ENCODE results near the gene MAP3K9. TPM values are rescaled to one million over a fixed set of nuclear protein-coding genes. Genes with fewer than 3 reads are reported as not detected.
A peak's percentile ranks its signal among the peaks of the same experiment; 100 is the strongest.
"Not testable (repeated sequence)": the region's sequence is repeated elsewhere in the genome, so short reads cannot be mapped to it uniquely, and the experiment has no call there.

MAP3K9 gene
- total and polyA plus RNA-seq, 9 donors: 0.10 to 0.46 (median 0.20) TPM

GRCh38 chr14:70703621-70704168, 105.6 kb downstream of the MAP3K9 start:
- not testable (repeated sequence) for H3K4me1 ChIP-seq (ENCODE audit: control insufficient read depth, insufficient read depth, low read length); H3K4me3 ChIP-seq (ENCODE audit: low read length); H3K27ac ChIP-seq (ENCODE audit: low read length); H3K27me3 ChIP-seq (ENCODE audit: control insufficient read depth, insufficient read depth, low read length); DNase-seq; H3K9me3 ChIP-seq (replicated peaks; ENCODE audit: control insufficient read depth, low read depth, low read length); H3K36me3 ChIP-seq (ENCODE audit: control insufficient read depth, insufficient read depth, low read length)
- 100% methylated on average over 1 of the region's 1 CpG for WGBS (ENCODE audit: insufficient coverage)

GRCh38 chr14:70702161-70702560, 107.2 kb downstream of the MAP3K9 start:
- H3K4me3 ChIP-seq (ENCODE audit: low read length): no peak overlapping the region
- 71% methylated on average over 3 of the region's 3 CpGs for WGBS (ENCODE audit: insufficient coverage)
- no peaks in the 10 kb centered on the region for H3K36me3 ChIP-seq (ENCODE audit: control insufficient read depth, insufficient read depth, low read length)
- no peaks in the 10 kb centered on the region for H3K4me1 ChIP-seq (ENCODE audit: control insufficient read depth, insufficient read depth, low read length)
- DNase-seq: no peak
- no peaks in the 10 kb centered on the region for H3K9me3 ChIP-seq (replicated peaks; ENCODE audit: control insufficient read depth, low read depth, low read length)
- no peak overlapping the region for H3K27ac ChIP-seq (ENCODE audit: low read length)
- no peaks in the 10 kb centered on the region for H3K27me3 ChIP-seq (ENCODE audit: control insufficient read depth, insufficient read depth, low read length)

- no peaks in the 10 kb centered on the region for H3K36me3 ChIP-seq (ENCODE audit: control insufficient read depth, insufficient read depth, low read length)
- no peaks in the 10 kb centered on the region for H3K27me3 ChIP-seq (ENCODE audit: control insufficient read depth, insufficient read depth, low read length)
- no peak overlapping the region for H3K4me3 ChIP-seq (ENCODE audit: low read length)
- no peak for DNase-seq
- H3K4me1 ChIP-seq (ENCODE audit: control insufficient read depth, insufficient read depth, low read length): no peaks in the 10 kb centered on the region
- no peaks in the 10 kb centered on the region for H3K9me3 ChIP-seq (replicated peaks; ENCODE audit: control insufficient read depth, low read depth, low read length)
- H3K27ac ChIP-seq (ENCODE audit: low read length): no peak overlapping the region
These were observed 107.7 kb downstream of the MAP3K9 start for GRCh38 chr14:70701610-70702009.

GRCh38 chr14:70700955-70701585, 108.2 kb downstream of the MAP3K9 start:
- 68% methylated on average over 3 of the region's 4 CpGs for WGBS (ENCODE audit: insufficient coverage)
- no peaks in the 10 kb centered on the region for H3K9me3 ChIP-seq (replicated peaks; ENCODE audit: control insufficient read depth, low read depth, low read length)
- no peak overlapping the region for H3K27ac ChIP-seq (ENCODE audit: low read length)
- no peaks in the 10 kb centered on the region for H3K4me1 ChIP-seq (ENCODE audit: control insufficient read depth, insufficient read depth, low read length)
- peak; percentile 4 for DNase-seq
- H3K36me3 ChIP-seq (ENCODE audit: control insufficient read depth, insufficient read depth, low read length): no peaks in the 10 kb centered on the region
- H3K27me3 ChIP-seq (ENCODE audit: control insufficient read depth, insufficient read depth, low read length): no peaks in the 10 kb centered on the region
- no peak overlapping the region for H3K4me3 ChIP-seq (ENCODE audit: low read length)

- no peak for DNase-seq
- WGBS (ENCODE audit: insufficient coverage): 64% methylated on average over 4 of the region's 5 CpGs
- H3K9me3 ChIP-seq (replicated peaks; ENCODE audit: control insufficient read depth, low read depth, low read length): no peaks in the 10 kb centered on the region
- H3K36me3 ChIP-seq (ENCODE audit: control insufficient read depth, insufficient read depth, low read length): no peaks in the 10 kb centered on the region
- no peak overlapping the region for H3K4me3 ChIP-seq (ENCODE audit: low read length)
- no peaks in the 10 kb centered on the region for H3K4me1 ChIP-seq (ENCODE audit: control insufficient read depth, insufficient read depth, low read length)
- no peak overlapping the region for H3K27ac ChIP-seq (ENCODE audit: low read length)
- no peaks in the 10 kb centered on the region for H3K27me3 ChIP-seq (ENCODE audit: control insufficient read depth, insufficient read depth, low read length)
These were observed 109.7 kb downstream of the MAP3K9 start for GRCh38 chr14:70699646-70700045.

- Histone ChIP-seq H3K27ac (ENCODE audit: low read length) (no peak overlapping the region), H3K9me3 (replicated peaks; ENCODE audit: control insufficient read depth, low read depth, low read length) (no peaks in the 10 kb centered on the region), H3K36me3 (ENCODE audit: control insufficient read depth, insufficient read depth, low read length) (no peaks in the 10 kb centered on the region), H3K4me3 (ENCODE audit: low read length) (no peak overlapping the region), H3K27me3 (ENCODE audit: control insufficient read depth, insufficient read depth, low read length) (no peaks in the 10 kb centered on the region), H3K4me1 (ENCODE audit: control insufficient read depth, insufficient read depth, low read length) (no peaks in the 10 kb centered on the region)
- 81% methylated on average over 3 of the region's 3 CpGs for WGBS (ENCODE audit: insufficient coverage)
- DNase-seq: peak; percentile 27
These were observed 111.0 kb downstream of the MAP3K9 start for GRCh38 chr14:70698288-70698687.

- Histone ChIP-seq H3K27me3 (ENCODE audit: control insufficient read depth, insufficient read depth, low read length) (no peaks in the 10 kb centered on the region), H3K4me3 (ENCODE audit: low read length) (no peak overlapping the region), H3K9me3 (replicated peaks; ENCODE audit: control insufficient read depth, low read depth, low read length) (no peaks in the 10 kb centered on the region), H3K27ac (ENCODE audit: low read length) (no peak overlapping the region), H3K4me1 (ENCODE audit: control insufficient read depth, insufficient read depth, low read length) (no peaks in the 10 kb centered on the region), H3K36me3 (ENCODE audit: control insufficient read depth, insufficient read depth, low read length) (no peaks in the 10 kb centered on the region)
- DNase-seq: no peak
- 73% methylated on average over 1 of the region's 2 CpGs for WGBS (ENCODE audit: insufficient coverage)
These were observed 111.6 kb downstream of the MAP3K9 start for GRCh38 chr14:70697701-70698100.

- Histone ChIP-seq H3K4me1 (ENCODE audit: control insufficient read depth, insufficient read depth, low read length) (no peaks in the 10 kb centered on the region), H3K27me3 (ENCODE audit: control insufficient read depth, insufficient read depth, low read length) (no peaks in the 10 kb centered on the region), H3K27ac (ENCODE audit: low read length) (no peak overlapping the region), H3K4me3 (ENCODE audit: low read length) (no peak overlapping the region), H3K9me3 (replicated peaks; ENCODE audit: control insufficient read depth, low read depth, low read length) (no peaks in the 10 kb centered on the region), H3K36me3 (ENCODE audit: control insufficient read depth, insufficient read depth, low read length) (no peaks in the 10 kb centered on the region)
- DNase-seq: no peak
- WGBS (ENCODE audit: insufficient coverage): no CpG with 5 or more reads among the region's 2 CpGs
These were observed 113.3 kb downstream of the MAP3K9 start for GRCh38 chr14:70696026-70696425.

GRCh38 chr14:70692210-70692609, 117.1 kb downstream of the MAP3K9 start:
- Histone ChIP-seq H3K4me3 (ENCODE audit: low read length) (no peak overlapping the region), H3K9me3 (replicated peaks; ENCODE audit: control insufficient read depth, low read depth, low read length) (no peaks in the 10 kb centered on the region), H3K27ac (ENCODE audit: low read length) (no peak overlapping the region), H3K36me3 (ENCODE audit: control insufficient read depth, insufficient read depth, low read length) (no peaks in the 10 kb centered on the region), H3K4me1 (ENCODE audit: control insufficient read depth, insufficient read depth, low read length) (no peaks in the 10 kb centered on the region), H3K27me3 (ENCODE audit: control insufficient read depth, insufficient read depth, low read length) (no peaks in the 10 kb centered on the region)
- peak; percentile 68 for DNase-seq
- 87% methylated on average over 8 of the region's 10 CpGs for WGBS (ENCODE audit: insufficient coverage)

GRCh38 chr14:70685474-70686197, 123.7 kb downstream of the MAP3K9 start:
- no CpG with 5 or more reads among the region's 7 CpGs for WGBS (ENCODE audit: insufficient coverage)
- Histone ChIP-seq H3K9me3 (replicated peaks; ENCODE audit: control insufficient read depth, low read depth, low read length) (no peaks in the 10 kb centered on the region), H3K27me3 (ENCODE audit: control insufficient read depth, insufficient read depth, low read length) (no peaks in the 10 kb centered on the region), H3K27ac (ENCODE audit: low read length) (no peak overlapping the region), H3K36me3 (ENCODE audit: control insufficient read depth, insufficient read depth, low read length) (no peaks in the 10 kb centered on the region), H3K4me3 (ENCODE audit: low read length) (no peak overlapping the region), H3K4me1 (ENCODE audit: control insufficient read depth, insufficient read depth, low read length) (no peaks in the 10 kb centered on the region)
- DNase-seq: peak; percentile 26

All from muscle of leg (tissue), 11 donors.